Measurements from ENCODE around the gene LMX1B. TPM values are rescaled to one million over a fixed set of nuclear protein-coding genes. Genes with fewer than 3 reads are reported as not detected.
"Not testable (repeated sequence)": the region's sequence is repeated elsewhere in the genome, so short reads cannot be mapped to it uniquely, and the experiment has no call there.

LMX1B gene
- total RNA-seq, 2 experiments from 2014 or later = not detected

GRCh38 chr9:126719618-126720031 is 105.9 kb downstream of the LMX1B start:
- CTCF ChIA-PET = interaction anchor here (4.9 kb wide), 1 partner anchor 14 kb away, joined by 27 read pairs; no protein-coding TSS in a partner anchor
- POLR2A ChIA-PET = interaction anchor here (1.6 kb wide), 1 partner anchor 85 kb away, joined by 5 read pairs; the partner anchor contains the start of gene ZBTB43

- POLR2A ChIA-PET = interaction anchor here (1.6 kb wide), 1 partner anchor 85 kb away, joined by 5 read pairs; the partner anchor contains the start of gene ZBTB43
These were observed 106.3 kb downstream of the LMX1B start for GRCh38 chr9:126720036-126720435.

DNA sequence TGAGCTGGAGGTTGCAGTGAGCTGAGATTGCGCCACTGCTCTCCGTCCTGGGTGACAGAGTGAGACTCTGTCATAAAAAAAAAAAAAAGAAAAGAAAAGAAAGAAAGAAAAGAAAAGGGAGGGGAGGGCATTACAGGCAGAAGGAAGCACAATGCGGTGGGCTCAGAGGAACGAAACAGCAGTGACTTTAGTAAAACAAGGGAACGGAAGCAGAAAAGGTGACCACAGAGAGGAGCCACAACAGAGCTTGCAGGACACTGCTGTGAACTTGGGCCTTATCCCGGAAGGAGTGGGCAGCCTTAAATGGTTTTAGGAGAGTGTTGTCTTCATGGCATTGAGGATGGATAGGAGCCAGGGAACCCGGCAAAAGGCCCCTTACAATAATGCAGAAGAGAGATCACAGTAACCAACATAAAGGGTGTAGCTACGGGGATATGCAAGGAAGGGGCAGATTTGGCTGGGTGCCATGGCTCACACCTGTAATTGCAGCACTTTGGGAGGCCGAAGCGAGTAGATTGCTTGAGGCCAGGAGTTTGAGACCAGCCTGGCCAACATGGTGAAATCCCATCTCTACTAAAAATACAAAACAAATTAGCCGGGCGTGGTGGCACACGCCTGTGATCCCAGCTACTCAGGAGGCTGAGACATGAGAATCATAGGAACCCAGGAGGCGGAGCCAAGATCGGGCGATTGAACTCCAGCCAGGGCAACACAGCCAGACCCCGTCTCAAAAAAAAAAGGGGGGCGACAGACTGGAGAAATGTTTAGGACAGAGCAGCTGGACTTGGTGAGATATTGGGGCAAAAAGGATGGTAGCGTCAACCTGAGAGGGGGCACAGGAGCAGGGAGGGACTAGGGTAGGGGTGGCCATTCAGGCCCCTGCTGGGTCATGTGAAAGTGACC is 107.2 kb downstream of the LMX1B start:
- POLR2A ChIA-PET = interaction anchor here (0.6 to 1.6 kb wide), 2 partner anchors 84 to 90 kb away, joined by 4 to 5 read pairs; partner anchors contain the start of gene ZBTB43
- CTCF ChIA-PET = interaction anchor here (0.6 to 4.9 kb wide), 6 partner anchors 10 to 177 kb away, joined by 3 to 27 read pairs (median 3); no protein-coding TSS in a partner anchor

More at GRCh38 chr9:126720036-126720435, 106.3 kb downstream of the LMX1B start:
- CTCF ChIA-PET = interaction anchor here (0.7 to 4.9 kb wide), 2 partner anchors 14 to 37 kb away, joined by 3 to 27 read pairs; no protein-coding TSS in a partner anchor

- ChIA-PET CTCF (interaction anchor here (1.3 to 4.9 kb wide), 3 partner anchors 11 to 20 kb away, joined by 3 to 27 read pairs (median 3); no protein-coding TSS in a partner anchor), POLR2A (no interaction called here)
These were observed 107.8 kb downstream of the LMX1B start for GRCh38 chr9:126721564-126721981.

GRCh38 chr9:126722252-126722921 is 108.7 kb downstream of the LMX1B start:
- ChIA-PET CTCF (interaction anchor here (0.5 to 4.9 kb wide), 3 partner anchors 16 to 677 kb away, joined by 3 to 27 read pairs (median 13); no protein-coding TSS in a partner anchor), POLR2A (interaction anchor here (1.9 kb wide), 1 partner anchor 16 kb away, joined by 6 read pairs; no protein-coding TSS in a partner anchor)

DNA sequence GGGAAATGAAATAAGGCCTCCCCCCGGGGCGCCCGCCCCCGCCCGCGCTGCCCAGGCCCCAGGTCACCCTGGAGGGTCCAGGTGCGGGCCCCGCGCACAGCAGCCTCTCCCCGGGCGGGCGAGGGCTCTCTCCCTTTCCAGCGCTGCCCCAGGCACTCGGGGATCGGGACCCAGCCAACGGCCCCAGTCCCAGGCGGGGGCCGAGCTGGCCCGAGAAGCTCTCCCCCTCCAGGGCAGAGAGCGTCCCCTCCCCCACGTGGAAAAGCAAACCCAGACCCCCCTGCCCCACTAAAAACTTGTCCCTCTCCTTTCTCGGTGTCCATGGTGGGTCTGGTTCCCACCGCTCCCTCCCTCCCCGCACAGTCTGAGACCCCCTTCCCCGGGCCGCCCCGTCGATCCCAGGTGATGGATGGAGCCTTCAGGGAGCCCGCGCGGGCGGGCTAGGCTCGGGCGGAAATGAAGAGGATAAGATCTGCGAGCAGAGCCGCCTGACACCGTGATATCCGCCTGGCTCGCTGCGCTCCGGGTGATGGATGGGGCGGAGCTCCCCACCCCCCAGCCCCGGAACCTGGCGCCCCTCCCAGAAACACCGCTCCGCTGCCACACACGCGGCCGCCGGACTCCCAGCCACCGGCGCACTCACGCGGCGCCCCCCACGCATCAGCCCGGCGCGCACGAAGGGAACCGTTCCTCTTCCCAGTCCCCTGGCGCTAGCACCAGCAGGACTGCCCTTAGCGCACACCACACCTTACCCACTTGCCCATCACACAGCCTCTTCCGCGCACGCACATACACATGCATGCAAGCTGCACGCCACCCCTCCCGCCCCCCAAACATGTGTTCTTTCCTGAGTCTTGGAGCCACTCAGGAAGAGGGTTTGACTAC is 109.4 kb downstream of the LMX1B start:
- ChIA-PET POLR2A (interaction anchor here (0.6 to 1.9 kb wide), 4 partner anchors 17 to 82 kb away, joined by 3 to 13 read pairs (median 6); no protein-coding TSS in a partner anchor), CTCF (interaction anchor here (0.5 to 3.2 kb wide), 4 partner anchors 17 to 676 kb away, joined by 3 to 13 read pairs (median 4); no protein-coding TSS in a partner anchor)

DNA sequence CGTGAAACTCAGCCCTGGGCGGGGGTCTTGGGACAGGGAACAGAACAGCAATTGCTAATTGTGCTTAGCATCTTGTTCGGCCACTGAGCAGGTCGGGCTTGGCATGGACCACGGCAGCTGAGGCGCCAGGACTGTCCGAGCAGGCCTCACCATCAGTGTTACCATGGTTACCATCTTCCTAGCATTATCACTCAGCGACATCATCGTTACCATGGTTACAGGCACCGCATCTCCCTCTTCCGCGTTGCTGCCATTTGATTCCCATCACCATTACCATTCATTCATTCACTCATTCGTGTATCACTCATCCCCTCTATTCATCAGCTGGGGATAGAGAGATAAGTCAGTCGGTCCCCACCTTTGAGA is 110.1 kb downstream of the LMX1B start:
- POLR2A ChIA-PET = interaction anchor here (0.6 to 1.9 kb wide), 3 partner anchors 17 to 82 kb away, joined by 3 to 6 read pairs (median 5); no protein-coding TSS in a partner anchor
- CTCF ChIA-PET = interaction anchor here (0.6 to 3.2 kb wide), 2 partner anchors 17 to 20 kb away, joined by 3 to 13 read pairs; no protein-coding TSS in a partner anchor

DNA sequence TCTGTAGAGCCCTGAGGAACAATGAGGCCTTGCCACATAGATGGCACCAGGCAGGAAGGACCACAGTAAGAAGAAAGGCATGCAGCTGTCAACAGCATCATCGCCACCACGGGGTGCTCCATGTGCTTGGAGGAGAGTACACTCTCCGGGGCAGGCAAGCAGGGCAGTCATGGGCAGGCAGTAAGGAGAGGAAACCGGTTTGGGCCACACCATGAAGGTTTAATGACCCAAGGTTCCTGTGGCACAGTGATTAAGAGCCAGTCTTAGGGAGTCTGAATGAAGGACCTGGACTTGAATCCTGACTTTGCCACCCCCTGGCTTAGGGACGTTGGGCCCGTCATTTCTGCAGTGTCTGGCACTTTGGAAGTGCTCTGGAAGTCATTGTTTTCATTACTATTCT is 110.5 kb downstream of the LMX1B start:
- ChIA-PET CTCF (interaction anchor here (3.2 kb wide), 1 partner anchor 18 kb away, joined by 13 read pairs; no protein-coding TSS in a partner anchor), POLR2A (interaction anchor here (1.9 kb wide), 1 partner anchor 18 kb away, joined by 6 read pairs; no protein-coding TSS in a partner anchor)

GRCh38 chr9:126725485-126725884 is 111.8 kb downstream of the LMX1B start:
- CTCF ChIA-PET = interaction anchor here (0.7 to 3.2 kb wide), 2 partner anchors 19 to 63 kb away, joined by 3 to 13 read pairs; no protein-coding TSS in a partner anchor
- POLR2A ChIA-PET = not testable (repeated sequence)

DNA sequence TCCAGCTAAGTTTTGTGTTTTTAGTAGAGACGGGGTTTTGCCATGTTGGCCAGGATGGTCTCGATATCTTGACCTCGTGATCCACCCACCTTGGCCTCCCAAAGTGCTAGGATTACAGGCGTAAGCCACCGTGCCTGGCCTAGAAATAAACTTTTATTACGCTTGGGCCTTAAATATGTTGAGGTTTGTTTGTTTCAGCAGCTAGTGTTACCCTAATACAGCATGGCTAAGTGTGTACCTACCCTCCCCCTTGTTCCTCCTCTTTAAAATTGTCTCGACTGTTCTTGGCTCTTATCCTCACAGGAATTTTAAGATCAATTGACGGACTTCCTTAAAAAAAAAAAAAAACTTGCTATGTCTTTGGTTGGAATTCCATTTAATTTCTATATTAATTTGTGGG is 114.5 kb downstream of the LMX1B start:
- CTCF ChIA-PET = interaction anchor here (1.2 to 1.3 kb wide), 2 partner anchors 23 to 54 kb away, joined by 5 read pairs; no protein-coding TSS in a partner anchor
- POLR2A ChIA-PET = not testable (repeated sequence)

DNA sequence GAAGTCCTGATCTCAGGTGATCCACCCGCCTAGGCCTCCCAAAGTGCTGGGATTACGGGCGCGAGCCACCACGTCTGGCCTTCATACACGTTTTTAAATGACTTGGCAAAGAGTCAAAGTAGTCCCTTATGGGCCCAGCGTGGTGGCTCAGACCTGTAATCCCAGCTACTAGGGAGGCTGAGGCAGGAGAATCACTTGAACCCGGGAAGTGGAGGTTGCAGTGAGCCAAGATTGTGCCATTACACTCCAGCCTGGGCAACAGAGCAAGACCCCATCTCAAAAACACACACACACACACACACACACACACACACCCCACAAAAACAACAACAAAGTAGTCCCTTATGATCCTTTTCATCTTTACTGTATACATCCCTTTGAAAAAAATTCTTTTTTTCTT is 116.9 kb downstream of the LMX1B start:
- POLR2A ChIA-PET = not testable (repeated sequence)
- CTCF ChIA-PET = interaction anchor here (5.5 kb wide), 1 partner anchor 24 kb away, joined by 28 read pairs; no protein-coding TSS in a partner anchor

- CTCF ChIA-PET = interaction anchor here (1.4 to 5.5 kb wide), 2 partner anchors 27 to 35 kb away, joined by 5 to 28 read pairs; no protein-coding TSS in a partner anchor
These were observed 119.3 kb downstream of the LMX1B start for GRCh38 chr9:126733005-126733404.

GRCh38 chr9:126734877-126735276 is 121.1 kb downstream of the LMX1B start:
- POLR2A ChIA-PET = no interaction called here

More at GRCh38 chr9:126733005-126733404, 119.3 kb downstream of the LMX1B start:
- POLR2A ChIA-PET = no interaction called here

DNA sequence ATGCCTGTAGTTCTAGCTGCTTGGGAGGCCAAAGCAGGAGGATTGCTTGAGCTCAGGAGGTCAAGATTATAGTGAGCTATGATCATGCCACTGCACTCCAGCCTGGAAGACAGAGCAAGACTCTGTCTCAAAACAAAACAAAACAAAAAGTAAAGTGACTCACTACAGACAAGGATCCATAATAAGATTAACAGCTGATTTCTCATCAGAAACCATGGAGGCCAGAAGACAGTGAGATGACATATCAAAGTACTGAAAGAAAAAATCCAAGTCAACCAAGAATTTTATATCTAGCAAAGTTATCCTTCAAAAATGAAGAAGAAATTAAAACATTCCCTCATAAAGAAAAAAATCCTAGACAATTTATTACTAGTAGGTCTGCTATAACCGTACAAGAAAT is 121.8 kb downstream of the LMX1B start:
- ChIA-PET POLR2A (no interaction called here), CTCF (no interaction called here)

More at GRCh38 chr9:126734877-126735276, 121.1 kb downstream of the LMX1B start:
- CTCF ChIA-PET = interaction anchor here (5.5 kb wide), 1 partner anchor 29 kb away, joined by 28 read pairs; no protein-coding TSS in a partner anchor

GRCh38 chr9:126738553-126738952 is 124.8 kb downstream of the LMX1B start:
- ChIA-PET CTCF (no interaction called here), POLR2A (no interaction called here)

- ChIA-PET POLR2A (no interaction called here), CTCF (no interaction called here)
These were observed 129.3 kb downstream of the LMX1B start for GRCh38 chr9:126743041-126743440.

- ChIA-PET POLR2A (no interaction called here), CTCF (interaction anchor here (0.7 kb wide), 1 partner anchor 25 kb away, joined by 3 read pairs; no protein-coding TSS in a partner anchor)
These were observed 132.1 kb downstream of the LMX1B start for GRCh38 chr9:126745574-126746411.

Data from activated CD8-positive, alpha-beta memory T cell treated with anti-CD3 and anti-CD28 coated beads for 36 hours (primary cell).